NCI-H2081 (cell line): ENCODE results near the gene CLIC3.
"Not testable (repeated sequence)": the region's sequence is repeated elsewhere in the genome, so short reads cannot be mapped to it uniquely, and the experiment has no call there.

Source experiments
- DNase-seq, 2 experiments: peaks; one replicate each; lab custom pipeline; 2025; lab: John Stamatoyannopoulos, UW

Gene CLIC3, protein sequence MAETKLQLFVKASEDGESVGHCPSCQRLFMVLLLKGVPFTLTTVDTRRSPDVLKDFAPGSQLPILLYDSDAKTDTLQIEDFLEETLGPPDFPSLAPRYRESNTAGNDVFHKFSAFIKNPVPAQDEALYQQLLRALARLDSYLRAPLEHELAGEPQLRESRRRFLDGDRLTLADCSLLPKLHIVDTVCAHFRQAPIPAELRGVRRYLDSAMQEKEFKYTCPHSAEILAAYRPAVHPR

GRCh38 chr9:136996361-136997292, at the start of gene CLIC3:
CLIC3 (minus strand) TSS chr9:136996568; CDS start chr9:136996543, 25 bp downstream.
- DNase-seq = no peak

GRCh38 chr9:137045294-137046087, 49.1 kb upstream of the CLIC3 start:
- peak; percentile 34 to 52 for DNase-seq

- DNase-seq = peak; percentile 76 to 84
Observed at GRCh38 chr9:137044502-137045177, 48.3 kb upstream of the CLIC3 start.

DNA sequence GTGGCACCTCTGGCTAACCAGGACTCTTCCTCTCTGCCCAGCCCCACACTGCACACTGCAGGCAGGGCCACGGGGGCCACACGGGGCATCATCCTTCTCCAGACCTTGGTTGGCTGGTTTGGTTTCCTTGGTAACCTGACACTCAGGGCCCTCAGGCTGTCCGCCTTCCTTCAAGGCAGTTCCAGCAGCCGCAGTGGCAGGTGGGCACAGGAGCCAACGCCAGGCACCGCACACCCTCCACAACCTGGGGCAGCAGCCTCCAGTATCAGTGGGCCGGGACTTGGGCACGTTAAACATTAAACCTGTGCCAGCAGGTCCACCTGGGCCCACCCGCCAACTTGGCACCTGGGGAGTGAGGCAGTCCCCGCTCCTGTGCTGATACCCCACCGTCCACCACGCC, 47.7 kb upstream of the CLIC3 start:
- no peak for DNase-seq

- no peak for DNase-seq
Observed at GRCh38 chr9:137042751-137043727, 46.7 kb upstream of the CLIC3 start.

DNA sequence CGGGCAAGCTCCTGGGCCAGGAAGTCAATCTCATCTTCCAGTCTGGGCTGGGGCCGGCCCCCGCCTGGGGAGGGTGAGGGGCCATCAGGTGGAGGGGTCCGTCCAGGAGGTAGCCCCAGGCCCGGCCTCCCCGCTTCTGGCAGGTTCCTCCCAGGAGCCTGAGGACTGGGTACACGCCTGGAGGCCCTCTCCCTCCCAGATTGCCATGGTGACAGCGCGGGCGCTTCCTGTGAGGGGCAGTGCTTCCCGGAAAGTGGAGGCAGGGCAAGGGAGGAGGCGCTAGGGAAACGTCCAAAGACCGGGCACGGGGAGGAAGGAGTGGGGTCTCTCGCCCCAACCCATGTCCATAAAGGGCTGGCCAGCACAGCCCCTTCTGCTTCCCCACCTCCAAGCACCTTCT, 44.8 kb upstream of the CLIC3 start:
- no peak for DNase-seq

- no peak for DNase-seq
Observed at GRCh38 chr9:137040568-137040967, 44.2 kb upstream of the CLIC3 start.

- no peak for DNase-seq
Observed at GRCh38 chr9:137039611-137040366, 43.4 kb upstream of the CLIC3 start.

- DNase-seq = no peak
Observed at GRCh38 chr9:137038916-137039315, 42.5 kb upstream of the CLIC3 start.

DNA sequence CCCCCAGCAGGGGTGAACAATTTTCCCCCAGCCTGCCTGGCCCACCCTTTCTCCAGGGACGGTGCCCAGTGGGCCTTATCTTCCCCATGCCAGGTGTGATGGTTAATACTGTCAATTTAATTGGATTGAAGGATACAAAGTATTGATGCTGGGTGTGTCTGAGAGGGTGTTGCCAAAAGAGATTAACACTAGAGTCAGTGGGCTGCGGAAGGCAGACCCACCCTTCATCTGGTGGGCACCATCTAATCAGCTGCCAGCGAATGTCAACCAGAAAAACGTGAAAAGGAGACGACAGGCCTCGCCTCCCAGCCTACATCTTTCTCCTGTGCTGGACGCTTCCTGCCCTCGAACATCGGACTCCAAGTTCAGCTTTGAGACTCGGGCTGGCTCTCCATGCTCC, 41.1 kb upstream of the CLIC3 start:
- no peak for DNase-seq

GRCh38 chr9:137037035-137037434, 40.7 kb upstream of the CLIC3 start:
- no peak for DNase-seq

DNA sequence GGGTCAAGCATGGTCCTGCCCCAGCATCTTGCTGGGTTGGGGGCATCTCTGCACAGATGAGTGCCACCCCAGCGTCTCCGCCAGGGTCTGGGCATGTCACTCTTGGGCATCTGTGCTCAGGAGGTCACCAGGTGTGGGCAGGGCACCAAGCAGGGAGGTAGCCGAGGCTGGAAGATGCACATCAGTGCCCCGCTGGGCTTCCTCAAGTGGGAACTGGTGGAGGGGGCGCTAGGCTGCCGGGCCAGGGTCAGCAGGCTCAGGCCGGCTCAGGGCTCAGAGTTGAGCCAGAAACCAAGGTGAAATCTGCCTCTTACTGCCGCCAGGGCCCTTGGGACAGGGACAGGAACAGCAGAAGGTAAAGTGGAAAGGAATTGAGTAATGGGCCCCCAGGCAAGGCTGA, 39.6 kb upstream of the CLIC3 start:
- DNase-seq = no peak

DNA sequence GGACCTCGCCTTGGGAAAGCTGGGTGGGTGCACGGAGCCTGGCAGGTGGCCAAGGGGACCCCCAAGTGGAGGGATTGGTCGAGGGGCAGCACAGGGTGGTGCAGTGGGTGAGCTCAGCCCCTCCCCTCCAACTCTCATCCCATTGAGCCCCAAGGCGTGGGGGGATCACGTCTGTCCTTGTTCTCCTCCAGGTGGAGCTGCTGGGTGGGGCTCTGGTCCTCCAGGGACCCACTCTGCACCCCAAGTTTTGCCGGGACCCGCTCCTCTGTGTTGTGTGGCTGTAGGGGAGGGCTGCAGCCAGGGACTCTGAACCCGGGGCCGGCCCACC, 39.1 kb upstream of the CLIC3 start:
- DNase-seq = no peak

- peak; percentile 85 for DNase-seq
Observed at GRCh38 chr9:137034709-137035506, 38.5 kb upstream of the CLIC3 start.

- no peak for DNase-seq
Observed at GRCh38 chr9:137034039-137034708, 37.8 kb upstream of the CLIC3 start.

GRCh38 chr9:137033481-137033880, 37.1 kb upstream of the CLIC3 start:
- not testable (repeated sequence) for DNase-seq

DNA sequence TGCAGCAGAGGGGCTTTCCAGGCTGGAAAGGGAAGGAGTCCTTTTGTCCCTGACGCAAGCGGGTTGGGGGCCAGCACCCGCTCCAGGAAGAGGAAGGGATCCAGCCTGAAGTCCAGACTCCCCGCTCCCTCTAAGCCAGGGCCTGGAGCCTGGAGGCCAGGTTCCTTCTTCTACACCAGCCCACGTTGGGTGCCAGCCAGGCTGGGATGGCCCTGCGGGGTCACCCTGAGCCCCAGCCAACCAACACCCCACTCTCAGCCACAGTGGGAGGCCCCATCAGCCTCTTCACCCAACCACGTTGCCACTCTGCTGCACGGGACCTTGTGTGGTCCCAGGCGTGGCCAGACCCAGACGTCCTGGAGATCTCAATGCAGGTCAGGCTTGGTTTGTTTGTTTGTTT, 36.5 kb upstream of the CLIC3 start:
- no peak for DNase-seq

- no peak for DNase-seq
Observed at GRCh38 chr9:137031904-137032640, 35.7 kb upstream of the CLIC3 start, which contains the start of gene FUT7. FUT7 (minus strand) TSS chr9:137032088; CDS start chr9:137031991, 97 bp downstream.
